GM19468 (cell line): ENCODE data around the gene ARHGAP21.

ENCODE experiments used
- ATAC-seq: cut with Tn5 transposase; IDR thresholded peaks from one replicate; pipeline ENCODE4 v1.9.1; 2021; ENCODE audit warnings: mild to moderate bottlenecking, moderate library complexity, moderate number of reproducible peaks; ENCODE audit not compliant: unreplicated experiment; ENCODE audit errors: extremely low read depth

Gene ARHGAP21

GRCh38 chr10:24589265-24589664 lies 134.4 kb downstream of the ARHGAP21 start:
- ATAC-seq = no peak

GRCh38 chr10:24579906-24580305 lies 143.8 kb downstream of the ARHGAP21 start:
- ATAC-seq = no peak

GRCh38 chr10:24579448-24579847 lies 144.2 kb downstream of the ARHGAP21 start:
- no peak for ATAC-seq

DNA sequence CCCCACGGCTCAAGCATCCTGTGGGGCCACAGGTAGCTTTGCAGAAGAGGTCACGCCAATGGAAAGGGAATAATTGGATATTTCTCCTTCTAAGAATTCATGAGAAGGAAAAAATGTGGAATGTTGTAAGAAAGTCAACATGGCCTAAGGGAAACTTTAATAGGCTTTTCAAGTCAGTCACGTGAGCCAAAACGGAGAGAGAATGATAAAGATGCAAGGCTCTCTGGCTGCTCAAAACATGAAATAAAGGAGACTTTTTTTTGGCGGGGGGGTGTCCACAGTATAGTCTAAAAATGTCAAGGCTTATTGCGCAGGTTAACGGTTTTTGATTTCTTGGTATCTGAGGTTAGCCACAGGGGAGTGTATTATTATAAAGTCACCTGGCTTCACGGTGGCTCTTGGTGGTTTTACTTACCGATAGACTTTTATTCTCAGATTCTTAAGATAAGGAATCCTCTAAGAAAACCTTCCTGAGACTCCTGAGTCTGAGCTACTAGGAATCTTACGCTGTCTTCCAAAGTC lies 148.1 kb downstream of the ARHGAP21 start:
- ATAC-seq = no peak

- ATAC-seq = no peak
Observed at GRCh38 chr10:24574578-24575155, 149.0 kb downstream of the ARHGAP21 start.

- ATAC-seq = no peak
Observed at GRCh38 chr10:24574161-24574560, 149.5 kb downstream of the ARHGAP21 start.

GRCh38 chr10:24571870-24572450 lies 151.7 kb downstream of the ARHGAP21 start:
- no peak for ATAC-seq

GRCh38 chr10:24570658-24571426 lies 152.8 kb downstream of the ARHGAP21 start:
- ATAC-seq = no peak

GRCh38 chr10:24569828-24570657 lies 153.6 kb downstream of the ARHGAP21 start:
- no peak for ATAC-seq

- ATAC-seq = no peak
Observed at GRCh38 chr10:24569330-24569796, 154.3 kb downstream of the ARHGAP21 start.

DNA sequence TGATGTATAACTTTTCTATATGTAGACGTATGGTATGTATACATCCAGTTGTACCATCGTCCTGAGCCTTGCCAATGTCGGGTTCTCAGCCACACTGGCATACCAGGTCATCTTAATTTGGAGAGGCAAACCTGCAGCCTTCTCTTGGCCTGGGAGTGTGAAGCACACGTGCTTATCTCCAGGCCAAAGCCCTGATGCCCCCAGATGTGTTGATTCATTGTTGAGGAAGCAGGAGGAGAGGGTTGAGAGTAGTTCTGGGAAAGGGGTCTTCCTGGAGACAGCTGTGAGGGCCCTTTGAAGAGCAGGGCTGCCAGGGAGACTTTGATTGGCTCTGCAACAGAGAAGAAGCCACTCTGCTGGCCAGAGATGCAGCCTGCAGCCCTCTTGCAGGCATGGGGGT lies 155.6 kb downstream of the ARHGAP21 start:
- no peak for ATAC-seq

DNA sequence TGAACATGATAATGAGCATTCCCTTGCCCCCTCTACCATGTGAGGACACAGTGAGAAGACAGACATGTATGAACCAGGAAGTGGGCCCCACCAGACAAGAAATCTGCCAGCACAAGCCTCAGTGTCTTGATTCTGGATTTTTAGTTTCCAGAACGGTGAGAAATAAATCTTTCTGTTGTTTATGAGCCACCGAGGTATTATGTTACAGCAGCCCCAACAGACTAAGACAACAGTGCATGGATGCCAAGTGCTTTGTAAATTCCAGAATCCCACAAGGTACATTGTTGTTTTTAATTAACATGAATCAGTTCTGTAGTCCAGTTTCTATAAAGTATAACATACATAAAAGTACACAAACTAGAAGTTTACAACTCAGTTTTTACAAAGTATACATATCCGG lies 162.2 kb downstream of the ARHGAP21 start:
- no peak for ATAC-seq

GRCh38 chr10:24556750-24557742 lies 166.6 kb downstream of the ARHGAP21 start:
- ATAC-seq = peak; percentile 34

GRCh38 chr10:24556126-24556749 lies 167.4 kb downstream of the ARHGAP21 start:
- ATAC-seq = no peak

DNA sequence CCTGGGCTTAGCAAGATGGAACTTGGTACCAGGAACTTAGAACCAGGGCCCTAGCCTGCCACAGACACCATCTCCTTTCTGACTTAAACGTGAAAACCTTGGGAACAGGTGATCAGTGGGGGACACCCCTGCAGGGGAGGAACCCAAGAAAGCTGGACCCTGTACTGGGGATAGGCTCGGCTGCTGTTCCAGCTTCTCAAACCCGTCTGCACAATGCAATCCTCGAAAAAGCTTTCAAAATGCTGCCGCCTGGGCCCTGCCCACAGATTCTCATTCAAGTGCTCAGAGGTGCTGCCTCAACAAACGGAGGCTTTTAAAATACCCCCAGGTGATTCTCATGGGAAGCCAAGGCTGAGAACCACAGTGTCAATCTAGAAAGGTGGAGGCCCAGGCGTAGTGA lies 169.7 kb downstream of the ARHGAP21 start:
- no peak for ATAC-seq

DNA sequence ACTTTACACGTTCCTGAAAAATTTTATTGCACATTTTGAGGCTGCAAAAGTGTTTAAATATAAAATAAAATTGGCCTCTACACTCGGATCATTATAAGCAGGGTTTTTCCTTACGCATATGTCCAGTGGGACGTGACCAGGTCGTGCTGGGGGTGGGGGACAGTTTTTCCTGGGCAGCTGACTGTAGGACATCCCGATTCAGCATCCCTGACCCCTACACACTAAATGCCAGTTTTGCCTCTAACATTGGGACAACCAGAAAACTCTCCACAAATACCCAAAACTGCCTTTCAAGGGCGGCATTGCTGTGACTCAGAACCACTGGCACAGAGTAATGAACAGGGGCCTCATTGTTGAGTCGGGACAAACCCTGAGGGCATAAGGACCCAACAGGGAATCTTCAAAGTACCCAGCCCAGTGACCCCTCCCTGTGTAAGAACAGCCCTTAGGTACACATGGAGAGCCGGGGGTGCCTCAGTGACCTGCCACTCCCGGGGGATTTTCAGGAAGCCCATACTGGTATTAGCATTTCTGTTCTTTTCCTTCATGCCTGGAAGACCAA lies 170.6 kb downstream of the ARHGAP21 start:
- ATAC-seq = no peak

DNA sequence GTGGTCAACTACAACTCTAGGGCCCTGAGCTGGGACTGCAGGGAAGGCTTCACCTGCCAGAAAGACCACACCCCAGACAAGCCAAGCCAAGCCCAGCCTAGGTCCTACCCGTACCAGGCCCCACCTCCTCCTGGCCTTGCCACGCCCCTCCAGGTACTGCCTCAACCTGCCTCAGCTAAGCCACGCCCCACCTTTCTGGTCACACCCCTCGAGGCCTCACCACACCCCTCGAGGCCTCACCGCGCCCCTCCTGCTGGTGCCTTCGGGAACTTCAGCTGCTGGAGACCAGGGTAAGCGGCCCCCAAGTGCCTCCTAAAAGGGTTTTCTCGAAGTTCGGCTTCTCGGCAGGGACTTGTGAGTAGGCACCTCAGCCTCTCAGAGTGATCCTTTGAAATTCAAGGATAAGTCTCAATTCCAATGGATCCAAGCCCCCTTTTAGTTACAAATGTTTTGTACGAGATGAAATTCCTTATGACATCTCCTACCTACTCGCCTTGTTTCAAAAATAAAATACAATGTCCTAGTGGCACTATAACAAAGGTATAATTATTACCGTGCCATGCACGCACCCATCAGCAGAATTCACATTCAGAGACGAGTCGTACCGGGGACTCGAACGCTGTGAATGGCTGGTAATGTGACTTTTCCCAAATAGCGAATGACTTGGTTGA lies 171.2 kb downstream of the ARHGAP21 start:
- ATAC-seq = peak; percentile 42

GRCh38 chr10:24551161-24551560 lies 172.5 kb downstream of the ARHGAP21 start:
- no peak for ATAC-seq
